HG03175 (cell line): ENCODE measurements around the gene SH2D6.
"Not testable (repeated sequence)": the region's sequence is repeated elsewhere in the genome, so short reads cannot be mapped to it uniquely, and the experiment has no call there.

ENCODE experiments used
- ATAC-seq: cut with Tn5 transposase; IDR thresholded peaks from one replicate; pipeline ENCODE4 v1.9.1; 2021; ENCODE audit warnings: mild to moderate bottlenecking, moderate library complexity; ENCODE audit not compliant: unreplicated experiment

The SH2D6 gene

GRCh38 chr2:85439025-85439472, 20.5 kb downstream of the SH2D6 start:
- ATAC-seq = no peak

GRCh38 chr2:85439569-85439968, 21.1 kb downstream of the SH2D6 start:
- ATAC-seq = not testable (repeated sequence)

GRCh38 chr2:85439986-85440385, 21.5 kb downstream of the SH2D6 start:
- no peak for ATAC-seq

- no peak for ATAC-seq
Observed at GRCh38 chr2:85440729-85441128, 22.2 kb downstream of the SH2D6 start.

GRCh38 chr2:85441864-85442263, 23.4 kb downstream of the SH2D6 start:
- ATAC-seq = no peak

GRCh38 chr2:85444629-85445172, 26.2 kb downstream of the SH2D6 start:
- ATAC-seq = no peak

- ATAC-seq = no peak
Observed at GRCh38 chr2:85445316-85446295, 27.1 kb downstream of the SH2D6 start.

GRCh38 chr2:85446296-85447221, 28.0 kb downstream of the SH2D6 start:
- no peak for ATAC-seq

GRCh38 chr2:85447222-85447585, 28.7 kb downstream of the SH2D6 start:
- ATAC-seq = no peak

GRCh38 chr2:85448461-85449213, 30.1 kb downstream of the SH2D6 start:
- ATAC-seq = no peak

GRCh38 chr2:85449214-85449588, 30.7 kb downstream of the SH2D6 start:
- ATAC-seq = no peak

- no peak for ATAC-seq
Observed at GRCh38 chr2:85452237-85452636, 33.7 kb downstream of the SH2D6 start.

- ATAC-seq = no peak
Observed at GRCh38 chr2:85453571-85453970, 35.1 kb downstream of the SH2D6 start.

- ATAC-seq = no peak
Observed at GRCh38 chr2:85455552-85456090, 37.1 kb downstream of the SH2D6 start.

GRCh38 chr2:85457043-85457442, 38.5 kb downstream of the SH2D6 start:
- ATAC-seq = no peak

- ATAC-seq = no peak
Observed at GRCh38 chr2:85457877-85458316, 39.4 kb downstream of the SH2D6 start.

- no peak for ATAC-seq
Observed at GRCh38 chr2:85458601-85459563, 40.4 kb downstream of the SH2D6 start.

- ATAC-seq = no peak
Observed at GRCh38 chr2:85459771-85460170, 41.3 kb downstream of the SH2D6 start.

GRCh38 chr2:85462322-85462721, 43.8 kb downstream of the SH2D6 start:
- ATAC-seq = no peak
